SK-N-SH (cell line): ENCODE measurements around the gene PUS10. TPM values are rescaled to one million over a fixed set of nuclear protein-coding genes. Genes with fewer than 3 reads are reported as not detected.

Source experiments
- CTCF ChIA-PET: fragments of 300-600, 350-600 bp; formaldehyde crosslinking; extraction: SDS; loops from one replicate; lab custom pipeline; 2021; lab: Yijun Ruan, JAX
- POLR2A ChIA-PET: fragments of 350-600 bp; sonication (Branson Sonifier 250); formaldehyde crosslinking; extraction: SDS; loops from one replicate; lab custom pipeline; 2020; ENCODE audit warnings: antibody characterized with exemption, inconsistent platforms; lab: Yijun Ruan, JAX
- DNase-seq: peaks from one replicate; pipeline ENCODE4 v3.0.0; 2012
- H2AFZ ChIP-seq: fragments of 200-600 bp; sonication (generic); 2 replicates; pipeline ENCODE4 v1.8.1; 2016; ENCODE audit warnings: antibody characterized with exemption, mild to moderate bottlenecking, low read depth
- H3F3A ChIP-seq: fragments of 200-600 bp; sonication (generic); replicated peaks from 2 replicates; pipeline ENCODE3; 2016; ENCODE audit warnings: antibody characterized with exemption, mild to moderate bottlenecking; ENCODE audit not compliant: insufficient read depth
- H3K27ac ChIP-seq, 2 experiments: fragments of 200-500 bp in 1 of 2; fragments of 200-600 bp in 1 of 2; sonication (Bioruptor generic) in 1 of 2; sonication (generic), shearing (Covaris generic) in 1 of 2; 2 replicates each; pipeline versions ENCODE4 v1.5.1 to v1.6.1; 2014 to 2016; ENCODE audit warnings: low read depth in 2 of 2, inconsistent platforms in 1 of 2, low read length in 1 of 2, mild to moderate bottlenecking in 1 of 2, mixed read lengths in 1 of 2
- H3K27me3 ChIP-seq: fragments of 200-600 bp; sonication (generic), shearing (Covaris generic); 2 replicates; pipeline ENCODE4 v1.6.1; 2016; ENCODE audit warnings: mixed run types; ENCODE audit not compliant: insufficient read depth
- H3K36me3 ChIP-seq, 2 experiments: fragments of 200-500 bp in 1 of 2; fragments of 200-600 bp in 1 of 2; sonication (Bioruptor generic) in 1 of 2; sonication (generic) in 1 of 2; replicated peaks in 1 of 2; 2 replicates each; pipeline versions ENCODE3 to v1.5.1; 2014 to 2016; ENCODE audit warnings: low read length in 1 of 2, mild to moderate bottlenecking in 1 of 2; ENCODE audit not compliant: insufficient read depth in 2 of 2, control insufficient read depth in 1 of 2
- H3K4me1 ChIP-seq, 2 experiments: fragments of 200-500 bp in 1 of 2; fragments of 200-600 bp in 1 of 2; sonication (Bioruptor generic) in 1 of 2; sonication (generic), shearing (Covaris generic) in 1 of 2; 2 replicates each; pipeline versions ENCODE4 v1.5.1 to v1.6.1; 2014 to 2016; ENCODE audit warnings: low read depth in 1 of 2, low read length in 1 of 2, mixed run types in 1 of 2; ENCODE audit not compliant: insufficient read depth in 2 of 2, control insufficient read depth in 1 of 2
- H3K4me2 ChIP-seq: fragments of 200-600 bp; sonication (generic), shearing (Covaris generic); 2 replicates; pipeline ENCODE4 v1.6.1; 2017; ENCODE audit warnings: mixed run types
- H3K4me3 ChIP-seq, 2 experiments: fragments of 200-500 bp in 1 of 2; fragments of 200-600 bp in 1 of 2; sonication (Bioruptor generic) in 1 of 2; sonication (generic), shearing (Covaris generic) in 1 of 2; 2 replicates each; pipeline versions ENCODE4 v1.5.1 to v1.8.1; 2014 to 2016; ENCODE audit warnings: low read depth in 2 of 2, inconsistent platforms in 1 of 2, low read length in 1 of 2, mild to moderate bottlenecking in 1 of 2, mixed read lengths in 1 of 2, moderate library complexity in 1 of 2
- H3K79me2 ChIP-seq: fragments of 200-600 bp; sonication (generic); 2 replicates; pipeline ENCODE4 v1.8.1; 2017; ENCODE audit warnings: mild to moderate bottlenecking; ENCODE audit not compliant: insufficient read depth
- H3K9ac ChIP-seq: fragments of 200-600 bp; sonication (generic); 2 replicates; pipeline ENCODE4 v1.6.1; 2017; ENCODE audit warnings: mixed run types
- H3K9me2 ChIP-seq: fragments of 200-600 bp; sonication (generic); 2 replicates; pipeline ENCODE4 v1.6.1; 2017; ENCODE audit warnings: mixed run types
- H3K9me3 ChIP-seq: fragments of 200-600 bp; sonication (generic); 2 replicates; pipeline ENCODE4 v1.6.1; 2017; ENCODE audit warnings: mixed run types, mild to moderate bottlenecking, moderate library complexity
- H4K20me1 ChIP-seq: fragments of 200-600 bp; sonication (generic); 2 replicates; pipeline ENCODE4 v1.6.1; 2017; ENCODE audit warnings: mild to moderate bottlenecking, mixed run types; ENCODE audit not compliant: insufficient read depth
- ELF1 ChIP-seq: IDR thresholded peaks from 2 replicates; pipeline ENCODE4 v1.4.0; 2012
- EZH2phosphoT487 ChIP-seq: fragments of 200-600 bp; sonication (generic); IDR thresholded peaks from 2 replicates; pipeline ENCODE4 v1.6.1; 2017; ENCODE audit warnings: low read depth, mixed run types, mild to moderate bottlenecking, antibody characterized with exemption, moderate library complexity, borderline replicate concordance
- FOXJ3 ChIP-seq: sonication (generic); formaldehyde crosslinking; IDR thresholded peaks from 2 replicates; pipeline ENCODE4 v1.5.1; 2020; ENCODE audit warnings: mild to moderate bottlenecking, missing genetic modification reagents
- IRF3 ChIP-seq: fragments of 150-350 bp; IDR thresholded peaks from 2 replicates; pipeline ENCODE4 v1.6.1; 2016; ENCODE audit warnings: mild to moderate bottlenecking, low read depth, low read length
- JUND ChIP-seq: IDR thresholded peaks from 2 replicates; pipeline ENCODE4 v1.4.0; 2012
- RAD21 ChIP-seq: IDR thresholded peaks from 2 replicates; pipeline ENCODE4 v1.6.1; 2012; ENCODE audit warnings: mild to moderate bottlenecking, low read length
- RCOR1 ChIP-seq: fragments of 150-350 bp; IDR thresholded peaks from 2 replicates; pipeline ENCODE4 v1.6.1; 2017; ENCODE audit warnings: antibody characterized with exemption, low read length
- SIN3A ChIP-seq: IDR thresholded peaks from 2 replicates; pipeline ENCODE4 v1.6.1; 2012; ENCODE audit warnings: low read depth, mild to moderate bottlenecking, low read length, moderate library complexity, borderline replicate concordance
- SMC3 ChIP-seq: IDR thresholded peaks from 2 replicates; pipeline ENCODE4 v1.6.1; 2012; ENCODE audit warnings: low read depth, low read length, improper control_type of control experiment
- TAF1 ChIP-seq: IDR thresholded peaks from 2 replicates; pipeline ENCODE4 v1.6.1; 2012; ENCODE audit warnings: low read depth, mild to moderate bottlenecking, low read length, moderate library complexity, borderline replicate concordance
- TEAD4 ChIP-seq: IDR thresholded peaks from 2 replicates; pipeline ENCODE4 v1.4.0; 2012; ENCODE audit warnings: mild to moderate bottlenecking, borderline replicate concordance; ENCODE audit not compliant: insufficient read depth
- USF2 ChIP-seq: fragments of 150-350 bp; IDR thresholded peaks from 2 replicates; pipeline ENCODE4 v1.6.1; 2017; ENCODE audit warnings: antibody characterized with exemption, low read length, low read depth, borderline replicate concordance
- YY1 ChIP-seq: IDR thresholded peaks from 2 replicates; pipeline ENCODE4 v1.4.0; 2012; ENCODE audit warnings: low read depth, mild to moderate bottlenecking
- WGBS: methylation state at CpG from one replicate; pipeline ENCODE4 v1.1.6; 2017; ENCODE audit warnings: low lambda C conversion rate; 5-methylcytosine and 5-hydroxymethylcytosine counted together
- polyA plus RNA-seq, 3 experiments: library from polyadenylated mRNA; depleted of rRNA; stranded (reverse); fragments of >200 nt; gene quantifications; 2 replicates each; pipeline ENCODE4 v1.2.3, GENCODE V29; 2012

The PUS10 gene
- polyA plus RNA-seq, 1 of the 3 experiments (the other 2 are of a cell fraction), result 2.8 TPM

- POLR2A ChIA-PET, result no interaction called here
- no peak overlapping the region for H3K4me2 ChIP-seq
These were observed 53.2 kb downstream of the PUS10 start for GRCh38 chr2:60964651-60965498.

GRCh38 chr2:60963190-60963589 lies 54.9 kb downstream of the PUS10 start:
- POLR2A ChIA-PET, result no interaction called here
- H3K4me2 ChIP-seq, result no peak overlapping the region

More at GRCh38 chr2:60964651-60965498, 53.2 kb downstream of the PUS10 start:
- Histone ChIP-seq H3K9me3 (no peaks in the 10 kb centered on the region), H3K9me2 (no peaks in the 10 kb centered on the region), H3K4me3 (no peak overlapping the region)
- TF ChIP-seq USF2 (no peak), JUND (no peak), SMC3 (no peak), IRF3 (no peak), SIN3A (no peak), RAD21 (no peak), RCOR1 (no peak), TEAD4 (no peak), EZH2phosphoT487 (no peak), ELF1 (no peak)
- TF ChIP-seq, all 33 proteins: peak for 0
- H3K36me3 ChIP-seq, result no peaks in the 10 kb centered on the region
- H3K27ac ChIP-seq, result no peak overlapping the region
- CTCF ChIA-PET, result interaction anchor here (1.3 to 1.5 kb wide), 2 partner anchors 34 to 257 kb away, joined by 3 read pairs; no protein-coding TSS in a partner anchor
- H2AFZ ChIP-seq, result no peak overlapping the region
- WGBS, result 89% methylated on average over 7 of the region's 7 CpGs
- H3F3A ChIP-seq, result no peaks in the 10 kb centered on the region
- no peaks in the 10 kb centered on the region for H3K79me2 ChIP-seq
- no peaks in the 10 kb centered on the region for H3K27me3 ChIP-seq
- no peak overlapping the region for H3K9ac ChIP-seq
- H4K20me1 ChIP-seq, result no peaks in the 10 kb centered on the region
- H3K4me1 ChIP-seq, result no peaks in the 10 kb centered on the region
- no peak for DNase-seq

More at GRCh38 chr2:60963190-60963589, 54.9 kb downstream of the PUS10 start:
- Histone ChIP-seq H3K9me3 (no peaks in the 10 kb centered on the region), H3K79me2 (no peaks in the 10 kb centered on the region), H3K27ac (no peak overlapping the region), H3K4me1 (no peaks in the 10 kb centered on the region), H2AFZ (no peak overlapping the region), H3K36me3 (no peaks in the 10 kb centered on the region), H4K20me1 (no peaks in the 10 kb centered on the region)
- TF ChIP-seq YY1 (no peak), TAF1 (no peak), JUND (no peak), FOXJ3 (CRISPR knock-in tag) (no peak)
- TF ChIP-seq, all 33 proteins: peak for 0
- CTCF ChIA-PET, result interaction anchor here (1.5 kb wide), 1 partner anchor 255 kb away, joined by 3 read pairs; no protein-coding TSS in a partner anchor
- H3K9me2 ChIP-seq, result no peaks in the 10 kb centered on the region
- no peaks in the 10 kb centered on the region for H3F3A ChIP-seq
- no peak for DNase-seq
- no peaks in the 10 kb centered on the region for H3K27me3 ChIP-seq
- no peak overlapping the region for H3K9ac ChIP-seq
- no peak overlapping the region for H3K4me3 ChIP-seq
